ENCODE results near the gene DISP3.

The DISP3 gene

DNA sequence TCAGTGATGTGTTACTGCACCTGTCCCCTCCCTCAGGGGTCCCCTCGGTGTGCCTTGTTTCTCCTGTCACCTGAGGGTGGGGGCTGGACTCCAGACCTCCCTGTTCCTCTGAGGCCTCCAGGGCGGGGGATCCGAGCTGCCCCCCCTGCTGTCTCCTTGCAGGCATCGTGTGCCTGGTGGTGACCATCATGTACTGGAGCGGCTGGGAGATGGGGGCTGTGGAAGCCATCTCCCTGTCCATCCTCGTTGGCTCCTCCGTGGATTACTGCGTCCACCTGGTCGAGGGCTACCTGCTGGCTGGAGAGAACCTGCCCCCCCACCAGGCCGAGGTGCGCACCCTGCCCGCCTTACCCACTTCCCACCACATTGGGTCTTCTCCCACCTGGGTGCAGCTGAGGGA lies 56.4 kb downstream of the DISP3 start:
- H3K4me1 ChIP-seq (ENCODE audit: insufficient read depth, low read length, severe bottlenecking) = no peaks in the 10 kb centered on the region
- H3K4me3 ChIP-seq (ENCODE audit: low read depth, low read length, poor library complexity, severe bottlenecking) = no peak overlapping the region
- no peaks in the 10 kb centered on the region for H4K20me1 ChIP-seq (ENCODE audit: insufficient read depth, low read length)
- no peak overlapping the region for H3K9ac ChIP-seq (ENCODE audit: low read length)
- TF ChIP-seq, protein P1, sequence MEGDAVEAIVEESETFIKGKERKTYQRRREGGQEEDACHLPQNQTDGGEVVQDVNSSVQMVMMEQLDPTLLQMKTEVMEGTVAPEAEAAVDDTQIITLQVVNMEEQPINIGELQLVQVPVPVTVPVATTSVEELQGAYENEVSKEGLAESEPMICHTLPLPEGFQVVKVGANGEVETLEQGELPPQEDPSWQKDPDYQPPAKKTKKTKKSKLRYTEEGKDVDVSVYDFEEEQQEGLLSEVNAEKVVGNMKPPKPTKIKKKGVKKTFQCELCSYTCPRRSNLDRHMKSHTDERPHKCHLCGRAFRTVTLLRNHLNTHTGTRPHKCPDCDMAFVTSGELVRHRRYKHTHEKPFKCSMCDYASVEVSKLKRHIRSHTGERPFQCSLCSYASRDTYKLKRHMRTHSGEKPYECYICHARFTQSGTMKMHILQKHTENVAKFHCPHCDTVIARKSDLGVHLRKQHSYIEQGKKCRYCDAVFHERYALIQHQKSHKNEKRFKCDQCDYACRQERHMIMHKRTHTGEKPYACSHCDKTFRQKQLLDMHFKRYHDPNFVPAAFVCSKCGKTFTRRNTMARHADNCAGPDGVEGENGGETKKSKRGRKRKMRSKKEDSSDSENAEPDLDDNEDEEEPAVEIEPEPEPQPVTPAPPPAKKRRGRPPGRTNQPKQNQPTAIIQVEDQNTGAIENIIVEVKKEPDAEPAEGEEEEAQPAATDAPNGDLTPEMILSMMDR (IDR thresholded peaks at IDR 0.05; ENCODE audit: low read length) = no peak
- TF ChIP-seq EZH2 (IDR thresholded peaks at IDR 0.05; ENCODE audit: borderline replicate concordance, low read length) = no peak
- H3K4me2 ChIP-seq (ENCODE audit: low read length) = no peak overlapping the region
- no peaks in the 10 kb centered on the region for H3K79me2 ChIP-seq (ENCODE audit: insufficient read depth, low read length)
- H3K27me3 ChIP-seq (ENCODE audit: insufficient read depth, low read length) = peaks cover 10% of the 10 kb centered on the region; the same call in 1 of the 2 replicates
- H3K36me3 ChIP-seq (ENCODE audit: insufficient read depth, low read length) = no peaks in the 10 kb centered on the region
- no peak overlapping the region for H3K27ac ChIP-seq (ENCODE audit: low read depth, low read length, poor library complexity, severe bottlenecking)
- H3K9me3 ChIP-seq (ENCODE audit: low read length) = no peaks in the 10 kb centered on the region
- H2AFZ ChIP-seq (ENCODE audit: low read length) = no peak overlapping the region
- H3K9me2 ChIP-seq (ENCODE audit: low read depth, low read length) = no peaks in the 10 kb centered on the region
- H3F3A ChIP-seq (ENCODE audit: insufficient read depth, low read length) = no peaks in the 10 kb centered on the region

GRCh38 chr1:11535761-11536572 lies 57.0 kb downstream of the DISP3 start:
- no peaks in the 10 kb centered on the region for H4K20me1 ChIP-seq (ENCODE audit: insufficient read depth, low read length)
- no peak overlapping the region for H3K9ac ChIP-seq (ENCODE audit: low read length)
- H3K4me3 ChIP-seq (ENCODE audit: low read depth, low read length, poor library complexity, severe bottlenecking) = no peak overlapping the region
- H3F3A ChIP-seq (ENCODE audit: insufficient read depth, low read length) = no peaks in the 10 kb centered on the region
- no peaks in the 10 kb centered on the region for H3K36me3 ChIP-seq (ENCODE audit: insufficient read depth, low read length)
- H3K9me3 ChIP-seq (ENCODE audit: low read length) = no peaks in the 10 kb centered on the region
- no peaks in the 10 kb centered on the region for H3K9me2 ChIP-seq (ENCODE audit: low read depth, low read length)
- H3K27ac ChIP-seq (ENCODE audit: low read depth, low read length, poor library complexity, severe bottlenecking) = no peak overlapping the region
- H3K79me2 ChIP-seq (ENCODE audit: insufficient read depth, low read length) = no peaks in the 10 kb centered on the region
- no peaks in the 10 kb centered on the region for H3K4me1 ChIP-seq (ENCODE audit: insufficient read depth, low read length, severe bottlenecking)
- no peak overlapping the region for H3K4me2 ChIP-seq (ENCODE audit: low read length)
- H3K27me3 ChIP-seq (ENCODE audit: insufficient read depth, low read length) = peaks cover 10% of the 10 kb centered on the region; the same call in 1 of the 2 replicates
- no peak overlapping the region for H2AFZ ChIP-seq (ENCODE audit: low read length)
- TF ChIP-seq, protein P1 (IDR thresholded peaks at IDR 0.05; ENCODE audit: low read length) = no peak
- TF ChIP-seq EZH2 (IDR thresholded peaks at IDR 0.05; ENCODE audit: borderline replicate concordance, low read length) = no peak

DNA sequence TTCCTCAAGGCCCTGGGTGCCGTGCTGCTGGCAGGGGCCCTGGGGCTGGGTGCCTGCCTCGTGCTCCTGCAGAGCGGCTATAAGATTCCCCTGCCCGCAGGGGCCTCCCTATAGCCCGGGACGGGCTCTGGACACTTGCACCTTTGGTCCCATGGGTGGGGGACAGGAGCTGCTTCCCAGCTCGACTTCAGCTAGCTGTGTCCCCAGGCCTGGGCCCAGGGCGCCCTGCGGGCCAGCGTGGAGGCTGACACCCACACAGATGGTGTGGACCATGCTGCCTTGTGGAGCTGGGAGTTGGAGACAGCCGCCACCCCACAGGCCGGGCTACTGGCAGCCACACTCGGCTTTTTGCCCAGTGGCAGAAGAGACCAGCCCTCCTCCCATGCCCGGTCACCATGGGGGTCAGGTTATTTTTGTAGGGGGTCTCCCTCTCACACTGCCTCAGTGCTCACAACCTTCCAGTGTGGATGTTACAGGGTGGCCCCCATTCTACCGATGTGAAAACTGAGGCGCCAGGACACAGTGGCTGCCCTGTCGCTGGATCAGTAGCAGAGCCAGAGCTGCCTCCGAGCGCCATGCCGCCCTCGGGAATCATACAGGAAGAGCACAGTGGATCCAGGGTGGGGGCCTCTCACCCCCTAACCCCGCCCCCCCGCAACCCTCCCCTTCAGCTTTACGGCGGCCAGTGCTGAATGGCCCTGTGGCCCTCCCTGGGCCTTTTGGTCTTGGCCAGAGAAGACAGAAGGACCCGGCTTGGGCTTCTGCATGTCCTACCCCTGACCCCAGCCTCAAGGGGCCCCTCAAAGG lies 57.8 kb downstream of the DISP3 start:
- H4K20me1 ChIP-seq (ENCODE audit: insufficient read depth, low read length) = no peaks in the 10 kb centered on the region
- no peak overlapping the region for H3K4me2 ChIP-seq (ENCODE audit: low read length)
- H3K9me2 ChIP-seq (ENCODE audit: low read depth, low read length) = no peaks in the 10 kb centered on the region
- TF ChIP-seq, protein P1 (IDR thresholded peaks at IDR 0.05; ENCODE audit: low read length) = no peak
- TF ChIP-seq EZH2 (IDR thresholded peaks at IDR 0.05; ENCODE audit: borderline replicate concordance, low read length) = no peak
- H3K9ac ChIP-seq (ENCODE audit: low read length) = no peak overlapping the region
- H3K4me1 ChIP-seq (ENCODE audit: insufficient read depth, low read length, severe bottlenecking) = no peaks in the 10 kb centered on the region
- no peaks in the 10 kb centered on the region for H3K36me3 ChIP-seq (ENCODE audit: insufficient read depth, low read length)
- H3K27ac ChIP-seq (ENCODE audit: low read depth, low read length, poor library complexity, severe bottlenecking) = no peak overlapping the region
- no peak overlapping the region for H3K4me3 ChIP-seq (ENCODE audit: low read depth, low read length, poor library complexity, severe bottlenecking)
- peaks cover 10% of the 10 kb centered on the region; the same call in 1 of the 2 replicates for H3K27me3 ChIP-seq (ENCODE audit: insufficient read depth, low read length)
- no peaks in the 10 kb centered on the region for H3K9me3 ChIP-seq (ENCODE audit: low read length)
- no peaks in the 10 kb centered on the region for H3K79me2 ChIP-seq (ENCODE audit: insufficient read depth, low read length)
- H2AFZ ChIP-seq (ENCODE audit: low read length) = no peak overlapping the region
- H3F3A ChIP-seq (ENCODE audit: insufficient read depth, low read length) = no peaks in the 10 kb centered on the region

All from OCI-LY1 (cell line).